ENCODE data around the gene SCNN1A.

- TF ChIP-seq CTCF (IDR thresholded peaks at IDR 0.05; ENCODE audit: extremely low read depth in 1 of 2, insufficient read depth in 1 of 2, low read depth in 1 of 2, low read length in 2 of 2) (no peak), EZH2 (IDR thresholded peaks at IDR 0.05; ENCODE audit: borderline replicate concordance, low read depth, low read length, severe bottlenecking) (no peak), POLR2AphosphoS5 (IDR thresholded peaks at IDR 0.05; ENCODE audit: insufficient read depth, low read depth, low read length) (no peak), MAX (IDR thresholded peaks at IDR 0.05; ENCODE audit: insufficient read depth, insufficient read length) (no peak), POLR2A (IDR thresholded peaks at IDR 0.05; ENCODE audit: low read depth, low read length) (no peak), GATA2 (IDR thresholded peaks at IDR 0.05; ENCODE audit: insufficient read depth, insufficient read length, low read depth, low read length) (no peak), JUN (IDR thresholded peaks at IDR 0.05; ENCODE audit: borderline replicate concordance, insufficient read depth, insufficient read length, low read depth) (no peak)
Measured at GRCh38 chr12:6392504-6392903, 17.1 kb upstream of the SCNN1A start.
